Measurements from ENCODE around the gene GNGT1.

- TF ChIP-seq ERF (CRISPR knock-in tag; IDR thresholded peaks at IDR 0.05) (no peak), ZKSCAN8 (CRISPR knock-in tag; IDR thresholded peaks at IDR 0.05; ENCODE audit: borderline replicate concordance) (no peak), BRCA1 (CRISPR knock-in tag; IDR thresholded peaks at IDR 0.05) (no peak), CCAR2 (optimal IDR thresholded peaks at IDR 0.05; ENCODE audit: low read depth, low read length) (no peak), ELF4 (CRISPR knock-in tag; IDR thresholded peaks at IDR 0.05; ENCODE audit: borderline replicate concordance) (no peak), ZNF354B (CRISPR knock-in tag; IDR thresholded peaks at IDR 0.05) (no peak), ZBTB7A (CRISPR knock-in tag; IDR thresholded peaks at IDR 0.05) (no peak), MYC (CRISPR knock-in tag; IDR thresholded peaks at IDR 0.05; ENCODE audit: borderline replicate concordance) (no peak), ATF7 (IDR thresholded peaks at IDR 0.05) (no peak), ATF7 (CRISPR knock-in tag; IDR thresholded peaks at IDR 0.05) (no peak)
- TF ChIP-seq, protein P1, sequence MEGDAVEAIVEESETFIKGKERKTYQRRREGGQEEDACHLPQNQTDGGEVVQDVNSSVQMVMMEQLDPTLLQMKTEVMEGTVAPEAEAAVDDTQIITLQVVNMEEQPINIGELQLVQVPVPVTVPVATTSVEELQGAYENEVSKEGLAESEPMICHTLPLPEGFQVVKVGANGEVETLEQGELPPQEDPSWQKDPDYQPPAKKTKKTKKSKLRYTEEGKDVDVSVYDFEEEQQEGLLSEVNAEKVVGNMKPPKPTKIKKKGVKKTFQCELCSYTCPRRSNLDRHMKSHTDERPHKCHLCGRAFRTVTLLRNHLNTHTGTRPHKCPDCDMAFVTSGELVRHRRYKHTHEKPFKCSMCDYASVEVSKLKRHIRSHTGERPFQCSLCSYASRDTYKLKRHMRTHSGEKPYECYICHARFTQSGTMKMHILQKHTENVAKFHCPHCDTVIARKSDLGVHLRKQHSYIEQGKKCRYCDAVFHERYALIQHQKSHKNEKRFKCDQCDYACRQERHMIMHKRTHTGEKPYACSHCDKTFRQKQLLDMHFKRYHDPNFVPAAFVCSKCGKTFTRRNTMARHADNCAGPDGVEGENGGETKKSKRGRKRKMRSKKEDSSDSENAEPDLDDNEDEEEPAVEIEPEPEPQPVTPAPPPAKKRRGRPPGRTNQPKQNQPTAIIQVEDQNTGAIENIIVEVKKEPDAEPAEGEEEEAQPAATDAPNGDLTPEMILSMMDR (CRISPR knock-in tag; IDR thresholded peaks at IDR 0.05): no peak
These were observed 16.3 kb upstream of the GNGT1 start for GRCh38 chr7:93890041-93890463.

Data from HepG2 (cell line).